Activated effector memory CD4-positive, alpha-beta T cell treated with Interleukin-2 at 50 U/mL for 16 hours (primary cell): ENCODE results near the gene MYH1.

Experiments used
- DNase-seq: peaks from one replicate; pipeline ENCODE4 v3.0.0-alpha.2; 2020

The MYH1 gene

DNA sequence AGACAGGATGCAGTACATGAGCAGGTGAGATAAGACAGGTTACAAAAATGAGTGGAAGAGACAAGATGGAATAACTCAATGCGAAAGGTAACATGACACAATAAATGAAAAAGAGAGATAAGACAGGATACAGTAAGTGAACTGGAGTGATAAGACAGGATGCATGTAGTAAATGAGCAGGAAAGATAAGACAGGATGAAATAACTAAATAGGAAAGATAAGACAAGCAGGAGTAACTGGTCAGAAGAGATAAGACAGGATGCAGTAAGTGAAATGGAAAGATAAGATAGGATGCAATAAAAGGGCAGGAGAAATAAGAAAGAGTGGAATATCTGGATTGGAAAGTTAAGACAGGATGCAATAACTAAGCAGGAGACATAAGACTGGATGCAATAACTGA lies 40.6 kb downstream of the MYH1 start:
- no peak for DNase-seq

DNA sequence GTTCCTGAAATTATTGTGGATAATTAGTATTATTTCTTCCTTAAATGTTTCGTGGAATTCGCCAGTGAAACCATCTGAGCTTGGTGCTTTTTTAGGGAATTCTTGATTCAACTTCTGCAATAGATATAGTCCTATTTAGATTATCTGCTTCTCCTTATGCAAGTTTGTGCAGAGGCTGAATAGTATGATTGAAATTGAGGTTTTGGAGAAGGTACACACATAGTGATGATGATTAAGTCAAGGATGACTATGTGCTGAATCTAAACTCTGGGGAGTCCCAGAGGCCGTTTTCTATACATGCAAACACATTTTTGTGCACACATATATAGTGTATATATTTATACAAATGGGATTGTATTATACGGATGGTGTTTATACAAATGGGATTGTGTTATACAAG lies 43.8 kb downstream of the MYH1 start:
- no peak for DNase-seq

DNA sequence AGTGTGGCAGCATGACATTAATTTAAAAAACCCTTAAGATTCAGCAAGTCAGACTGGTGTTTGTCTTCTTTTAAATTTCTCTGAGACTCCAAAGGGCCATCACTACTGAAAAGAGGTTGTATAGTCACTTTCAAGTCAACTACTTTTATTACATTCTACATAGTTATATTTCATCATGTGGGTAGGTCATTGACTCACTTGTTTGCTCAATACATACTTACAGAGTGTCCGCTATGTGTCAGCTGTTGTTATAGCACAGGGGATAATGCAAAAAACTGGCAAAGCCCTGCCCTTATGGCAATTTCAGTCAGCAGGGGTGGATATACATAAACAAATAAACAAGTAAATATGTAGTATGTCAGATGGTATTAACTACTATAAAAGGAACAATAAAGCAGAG lies 46.5 kb downstream of the MYH1 start:
- no peak for DNase-seq

DNA sequence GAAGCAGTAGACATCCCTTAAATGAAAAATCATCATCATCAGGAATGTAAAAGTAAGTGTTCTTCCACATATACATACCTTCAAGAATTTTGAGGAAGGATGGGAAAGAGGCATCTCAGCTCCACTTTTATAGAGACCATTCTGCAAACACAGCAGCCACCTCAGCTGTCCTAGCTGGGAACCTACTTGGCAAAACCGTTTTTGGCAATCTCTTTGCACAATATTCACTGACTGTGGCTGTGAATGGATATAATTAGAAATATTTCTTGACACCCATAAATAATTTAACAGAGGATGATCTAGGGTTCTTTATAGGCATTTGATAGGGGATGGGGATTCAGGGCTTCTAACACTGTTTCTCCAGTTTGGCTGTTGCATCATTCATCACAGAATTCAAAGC lies 48.9 kb downstream of the MYH1 start, which contains the start of gene MYH4:
Gene MYH4, minus strand, starts transcription at position 101 of the 400 bp plus-strand sequence. CDS start 2,814 bp downstream, outside the sequence.
- DNase-seq = no peak

DNA sequence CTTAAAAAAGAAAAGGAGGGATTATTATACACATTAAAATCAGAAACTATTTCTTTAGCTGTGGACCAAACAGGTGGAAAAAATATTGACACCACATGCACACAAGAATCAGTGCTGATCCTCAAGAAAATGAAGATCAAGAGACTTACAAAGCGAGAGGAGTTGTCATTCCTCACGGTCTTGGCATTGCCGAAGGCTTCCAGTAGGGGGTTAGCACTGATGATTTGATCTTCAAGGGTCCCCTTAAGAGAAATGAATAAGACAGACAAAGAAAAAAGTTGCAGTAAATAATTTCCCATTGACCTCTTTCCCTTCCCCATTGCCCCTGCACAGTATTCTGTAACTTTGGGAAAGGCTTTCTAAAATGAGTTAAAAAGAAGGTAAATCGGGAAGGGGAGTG lies 54.9 kb downstream of the MYH1 start:
- no peak for DNase-seq

DNA sequence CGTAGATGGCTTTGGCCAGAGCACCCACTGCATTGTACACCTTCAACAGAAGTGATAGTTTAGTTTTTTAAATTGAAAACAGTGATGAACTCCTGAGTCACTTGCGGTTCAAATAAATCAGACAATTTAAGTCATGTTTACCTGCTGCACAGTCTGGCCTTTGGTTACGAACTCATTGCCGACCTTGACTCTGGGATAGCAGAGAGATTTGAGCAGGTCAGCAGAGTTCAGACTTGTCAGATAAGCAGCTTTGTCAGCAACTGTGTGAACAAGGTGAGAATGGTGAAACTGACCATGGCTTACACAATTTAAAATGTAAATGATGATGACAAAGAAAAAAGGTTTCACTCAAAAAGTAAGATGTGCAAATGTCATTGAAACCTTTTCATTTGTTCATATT lies 58.3 kb downstream of the MYH1 start:
- no peak for DNase-seq

DNA sequence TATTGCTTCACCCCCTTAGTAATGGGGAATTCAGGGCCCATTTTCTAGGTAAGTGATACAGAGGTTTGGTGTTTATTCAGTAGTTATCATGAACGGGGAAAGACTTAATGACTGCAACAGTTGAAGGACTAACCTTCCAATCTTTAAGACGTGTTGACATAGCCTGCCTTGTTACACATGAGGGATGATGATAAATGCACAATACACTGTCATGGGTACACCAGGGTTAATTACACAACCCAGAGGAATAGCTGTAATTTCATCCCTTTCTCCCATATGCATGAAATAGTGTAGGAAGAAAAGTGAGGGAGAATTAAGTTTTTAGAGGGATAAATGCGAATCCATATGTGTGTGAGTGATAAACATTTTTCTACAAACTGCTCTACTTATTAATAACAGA lies 59.6 kb downstream of the MYH1 start:
- DNase-seq = no peak

DNA sequence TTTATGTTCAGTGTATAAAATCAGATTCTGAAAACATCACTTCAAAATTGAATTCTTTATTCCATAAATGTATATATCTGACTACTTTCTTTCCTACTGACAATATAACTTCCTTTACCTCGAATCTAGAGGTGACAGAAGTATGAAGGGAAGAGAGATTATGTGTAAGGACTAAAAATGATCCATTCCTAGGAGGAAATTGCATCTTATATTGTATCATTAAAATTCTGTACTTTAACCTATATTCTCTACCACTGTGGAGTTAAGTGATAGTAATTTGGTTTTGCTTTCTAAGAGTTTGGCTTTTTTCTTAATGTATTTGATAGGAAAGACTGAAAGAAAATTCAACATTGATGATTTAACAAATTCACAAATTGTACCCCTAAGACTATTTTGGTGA lies 60.4 kb downstream of the MYH1 start:
- DNase-seq = no peak

DNA sequence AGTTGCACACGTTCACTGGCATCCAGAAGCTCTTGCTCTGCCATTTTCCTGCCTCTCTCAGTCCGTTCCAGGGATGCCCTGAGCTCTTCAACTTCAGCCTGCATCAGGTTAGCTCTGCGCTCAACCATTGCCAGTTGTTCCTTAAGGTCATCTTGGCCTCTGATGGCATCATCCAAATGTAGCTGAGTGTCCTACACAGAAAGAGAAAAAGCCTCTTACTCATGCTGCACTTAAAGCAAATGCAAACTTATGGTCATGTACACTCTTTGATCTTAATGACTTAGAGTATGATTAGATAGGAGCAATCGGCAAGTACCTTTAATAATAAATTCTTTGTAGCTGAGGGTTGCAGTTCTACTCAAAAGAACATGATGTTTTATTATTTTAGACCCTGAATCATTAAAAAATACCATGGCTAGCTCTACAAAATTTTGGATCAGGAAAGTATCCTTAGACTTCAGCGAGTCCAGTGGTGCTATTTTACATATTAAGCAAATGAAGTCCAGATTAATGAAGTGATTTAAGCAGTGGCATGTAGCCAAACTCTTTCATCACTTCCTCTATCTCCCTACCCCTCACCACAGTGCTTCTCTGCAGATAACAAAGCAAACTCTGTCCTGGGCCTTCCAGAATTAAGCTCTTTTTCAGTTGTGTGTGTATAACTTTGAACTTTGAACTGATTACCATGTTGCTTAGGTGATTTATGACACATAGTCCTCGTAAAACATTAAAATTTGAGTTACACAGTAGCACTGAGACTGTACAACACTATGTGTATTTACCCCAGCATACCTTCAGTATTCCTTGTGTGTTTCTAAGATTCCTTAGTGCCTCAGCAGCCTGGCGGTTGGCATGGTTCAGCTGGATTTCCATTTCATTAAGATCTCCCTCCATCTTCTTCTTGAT lies 71.1 kb downstream of the MYH1 start:
- no peak for DNase-seq
